AG04450 (cell line): ENCODE data around the gene DGKE. TPM values are rescaled to one million over a fixed set of nuclear protein-coding genes. Genes with fewer than 3 reads are reported as not detected.

ENCODE experiments used
- CTCF ChIA-PET: fragments of 300-600, 350-600 bp; formaldehyde crosslinking; extraction: SDS; loops from one replicate; lab custom pipeline; 2022; ENCODE audit warnings: antibody characterized with exemption, inconsistent platforms; lab: Charles Lee
- POLR2A ChIA-PET: fragments of 350-600 bp; formaldehyde crosslinking; extraction: SDS; loops from one replicate; lab custom pipeline; 2021; ENCODE audit warnings: antibody characterized with exemption, inconsistent platforms; lab: Yijun Ruan, JAX
- DNase-seq: peaks from one replicate; pipeline ENCODE4 v3.0.0-alpha.2; 2011; ENCODE audit warnings: low read depth, low spot score
- H3K27ac ChIP-seq: one replicate; pipeline ENCODE4 v1.5.1; 2012; ENCODE audit warnings: low read depth, low read length, control low read depth
- H3K27me3 ChIP-seq: one replicate; pipeline ENCODE4 v1.6.0; 2012; ENCODE audit warnings: low read length; ENCODE audit not compliant: control insufficient read depth, insufficient read depth
- H3K4me3 ChIP-seq: 2 replicates; pipeline ENCODE4 v1.5.1; 2011; ENCODE audit warnings: mild to moderate bottlenecking, low read depth, low read length, control low read depth
- H3K9me3 ChIP-seq: 2 replicates; pipeline ENCODE4 v1.5.1; 2012; ENCODE audit warnings: low read length; ENCODE audit not compliant: control insufficient read depth, insufficient read depth
- CTCF ChIP-seq: IDR thresholded peaks from 2 replicates; pipeline ENCODE4 v1.5.1; 2011; ENCODE audit warnings: low read depth, low read length, control low read depth, inconsistent platforms
- polyA plus RNA-seq: library from polyadenylated mRNA; depleted of rRNA; stranded (reverse); fragments of >200 nt; gene quantifications from 2 replicates; pipeline ENCODE4 v1.2.3, GENCODE V29; 2011

DGKE gene
- polyA plus RNA-seq, 1 experiment: 2.3 TPM

DNA sequence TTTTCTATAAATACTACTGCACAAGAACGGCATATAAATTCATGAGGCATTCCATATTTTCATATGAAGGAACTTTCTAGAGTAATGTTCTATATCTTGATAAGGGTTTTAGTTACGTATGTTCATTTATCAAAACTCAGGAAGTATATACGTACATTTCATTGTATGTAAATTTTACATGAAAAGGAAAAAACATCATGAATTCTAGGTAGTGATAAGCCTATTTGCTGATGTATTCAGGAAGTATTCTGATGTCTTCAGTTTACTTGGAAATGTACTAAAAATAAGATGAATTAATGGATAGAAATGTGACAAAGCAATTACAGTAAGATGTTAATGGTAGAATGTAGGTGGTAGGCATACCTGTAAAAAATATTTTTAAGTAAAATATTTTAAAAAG is 4.7 kb downstream of the DGKE start:
- H3K4me3 ChIP-seq: no peak overlapping the region
- TF ChIP-seq CTCF: no peak
- ChIA-PET CTCF (interaction anchor here (0.6 to 1.5 kb wide), 4 partner anchors 19 to 1102 kb away, joined by 3 to 5 read pairs (median 3); no protein-coding TSS in a partner anchor), POLR2A (no interaction called here)
- H3K27me3 ChIP-seq: no peaks in the 10 kb centered on the region
- no peak overlapping the region for H3K27ac ChIP-seq
- H3K9me3 ChIP-seq: no peaks in the 10 kb centered on the region; the same call in 1 of the 2 replicates
- no peak for DNase-seq

DNA sequence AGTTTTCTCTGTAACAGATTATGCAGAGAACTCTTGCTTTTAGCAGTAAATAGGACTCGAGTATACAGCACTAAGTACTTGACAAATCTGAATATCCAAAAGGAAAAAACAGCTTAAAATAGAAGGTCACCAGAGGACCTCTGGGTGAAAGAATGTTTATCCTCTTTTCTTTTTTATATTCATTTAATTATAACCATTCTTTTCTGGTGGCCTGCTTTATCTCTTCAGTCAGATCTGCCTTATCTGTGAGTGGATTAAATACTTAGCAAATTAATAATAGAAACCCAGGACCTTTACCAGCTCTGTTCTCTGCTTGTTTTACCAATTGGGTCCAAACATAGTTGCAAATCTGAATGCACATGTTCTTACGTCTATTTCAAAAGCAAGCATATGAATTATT is 8.6 kb downstream of the DGKE start:
- Histone ChIP-seq H3K4me3 (no peak overlapping the region), H3K9me3 (no peaks in the 10 kb centered on the region), H3K27me3 (no peaks in the 10 kb centered on the region), H3K27ac (no peak overlapping the region)
- POLR2A ChIA-PET: interaction anchor here (0.8 kb wide), 1 partner anchor 71 kb away, joined by 4 read pairs; the partner anchor contains the start of gene TRIM25
- DNase-seq: no peak
- CTCF ChIA-PET: interaction anchor here (1.1 to 2.4 kb wide), 3 partner anchors 23 to 127 kb away, joined by 3 to 18 read pairs (median 6); partner anchors contain the start of gene COIL
- TF ChIP-seq CTCF: no peak

- H3K27ac ChIP-seq: no peak overlapping the region
- CTCF ChIA-PET: no interaction called here
- TF ChIP-seq CTCF: no peak
- no peak overlapping the region for H3K4me3 ChIP-seq
- no peak for DNase-seq
- POLR2A ChIA-PET: no interaction called here
- no peaks in the 10 kb centered on the region for H3K27me3 ChIP-seq
- H3K9me3 ChIP-seq: no peaks in the 10 kb centered on the region
These were observed 12.0 kb downstream of the DGKE start for GRCh38 chr17:56845934-56846333.

GRCh38 chr17:56847106-56847505 is 13.2 kb downstream of the DGKE start:
- POLR2A ChIA-PET: no interaction called here
- Histone ChIP-seq H3K9me3 (no peaks in the 10 kb centered on the region), H3K4me3 (no peak overlapping the region), H3K27me3 (no peaks in the 10 kb centered on the region), H3K27ac (no peak overlapping the region)
- DNase-seq: no peak
- CTCF ChIA-PET: interaction anchor here (0.6 kb wide), 1 partner anchor 1671 kb away, joined by 4 read pairs; no protein-coding TSS in a partner anchor
- no peak for TF ChIP-seq CTCF

DNA sequence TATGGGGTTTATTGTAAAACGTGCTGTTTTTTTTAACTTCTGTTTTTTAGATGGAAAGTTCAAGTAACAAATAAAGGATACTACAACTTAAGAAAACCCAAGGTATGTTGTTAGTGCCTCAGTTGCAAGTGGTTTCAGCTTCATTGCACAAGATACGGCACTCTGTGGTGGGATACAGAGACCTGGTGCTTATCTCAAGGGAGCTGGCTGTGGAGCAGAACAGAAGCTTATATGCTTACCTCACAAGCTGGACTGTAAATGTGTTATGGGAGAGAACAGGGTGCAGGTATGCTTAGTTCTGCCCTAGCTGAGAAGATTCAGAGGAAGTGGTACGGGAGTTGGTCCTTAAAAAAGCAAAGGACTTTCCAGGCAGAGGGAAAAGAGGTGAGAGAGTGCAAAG is 15.2 kb downstream of the DGKE start:
- CTCF ChIA-PET: interaction anchor here (0.6 kb wide), 1 partner anchor 83 kb away, joined by 3 read pairs; no protein-coding TSS in a partner anchor
- POLR2A ChIA-PET: no interaction called here
- Histone ChIP-seq H3K9me3 (no peaks in the 10 kb centered on the region), H3K4me3 (no peak overlapping the region), H3K27me3 (no peaks in the 10 kb centered on the region), H3K27ac (no peak overlapping the region)
- no peak for TF ChIP-seq CTCF
- DNase-seq: no peak
